Adrenal gland (tissue), 12 donors: ENCODE measurements around the gene MACF1. TPM values are rescaled to one million over a fixed set of nuclear protein-coding genes. Genes with fewer than 3 reads are reported as not detected.

Experiments used
- DNase-seq, 7 donors: peaks; one replicate each; pipeline ENCODE4 v3.0.0-alpha.2; 2019 to 2020
- H3K27ac ChIP-seq, 5 donors: fragments of 200-600 bp; sonication (generic) in 4 of 5; 1 replicate in 3 of 5; 2 replicates in 2 of 5; pipeline versions ENCODE4 v1.5.1 to v1.8.0; 2016 to 2020; ENCODE audit warnings: mild to moderate bottlenecking in 1 of 5
- H3K27me3 ChIP-seq: fragments of 200-600 bp; 2 replicates; pipeline ENCODE4 v1.8.0; 2021
- H3K36me3 ChIP-seq, 2 donors: fragments of 200-600 bp; replicated peaks in 1 of 2; 1 replicate in 1 of 2; 2 replicates in 1 of 2; pipeline versions ENCODE4 v1.5.1 to v1.8.0; 2018 to 2022
- H3K4me1 ChIP-seq, 2 donors: fragments of 200-600 bp; replicated peaks in 1 of 2; 1 replicate in 1 of 2; 2 replicates in 1 of 2; pipeline versions ENCODE4 v1.5.1 to v1.8.0; 2018 to 2021
- H3K4me3 ChIP-seq, 4 donors: fragments of 200-600 bp; sonication (generic) in 3 of 4; one replicate each; pipeline ENCODE4 v1.5.1; 2016 to 2018
- H3K9me3 ChIP-seq, 3 donors: fragments of 200-600 bp; sonication (generic) in 1 of 3; replicated peaks in 1 of 3; 1 replicate in 2 of 3; 2 replicates in 1 of 3; pipeline versions ENCODE4 v1.5.1 to v1.8.0; 2016 to 2021
- POLR2A ChIP-seq, 2 donors: fragments of 450-650 bp; IDR thresholded peaks; one replicate each; pipeline ENCODE4 v1.6.1; 2017; ENCODE audit warnings: antibody characterized with exemption in 2 of 2, mild to moderate bottlenecking in 2 of 2, moderate library complexity in 1 of 2
- WGBS, 4 donors: extraction: QIAGEN DNeasy Blood & Tissue Kit in 2 of 4; methylation state at CpG; one replicate each; pipeline versions ENCODE4 v1.1.5 to v1.1.7; 2013 to 2017; 5-methylcytosine and 5-hydroxymethylcytosine counted together
- intact Hi-C, 2 donors: fragments of 100-400 bp; cut with DNase I; formaldehyde crosslinking; loops; one replicate each; pipeline versions ENCODE4 v1.14.1 to v1.15.0; 2022 to 2023
- polyA plus RNA-seq, 3 donors: library from polyadenylated mRNA; stranded (reverse); fragments of 200-250 nt in 2 of 3; fragments of 350-450 nt in 1 of 3; fragmentation: Illumina TruSeq in 1 of 3; extraction: RNeasy Lipid Tissue Mini Kit (QIAGEN cat#74804) in 1 of 3; gene quantifications; one replicate each; pipeline ENCODE4 v1.2.3, GENCODE V29; 2013 to 2014
- total RNA-seq, 9 donors: library from RNA; depleted of rRNA in 4 of 9; stranded (reverse); fragments of >200 nt in 4 of 9; fragments of 120-200 nt in 1 of 9; fragmentation: NEBNext Ultra II Directional in 1 of 9; extraction: Animal tissue kit (Norgen Biotek cat#: 25700) in 1 of 9; gene quantifications; one replicate each; pipeline versions ENCODE4 v1.1.0 to v1.2.4, GENCODE V29; 2013 to 2023
- TF ChIP-seq, protein P1 (sequence below), 6 experiments: fragments of 450-650 bp in 4 of 6; fragments of 200-600 bp in 2 of 6; sonication (generic) in 1 of 6; IDR thresholded peaks; 1 replicate in 5 of 6; 2 replicates in 1 of 6; pipeline versions ENCODE4 v1.5.1 to v1.8.0; 2016 to 2021; ENCODE audit warnings: antibody characterized with exemption in 6 of 6, mild to moderate bottlenecking in 2 of 6, moderate library complexity in 1 of 6
- donor health status: healthy with polysubstance abuse.
- donor health status: Bipolar disorder and iron deficiency.
- donor health status: DM: yes; HTN: yes; CAD: no.
- donor health status: DM: no; HTN: no; CAD: no.
- donor health status: DM: no; HTN: no; CAD: no.
- donor health status: DM: yes; HTN: yes; CAD: no.

MACF1 gene
- total and polyA plus RNA-seq, 12 donors = 85.1 to 334 (median 219) TPM

GRCh38 chr1:39213511-39214002 lies 9.1 kb downstream of the MACF1 start:
- 44 to 63% (median 50%) methylated on average over 7 of the region's 7 CpGs for WGBS, 4 donors
- Histone ChIP-seq H3K36me3 (no peaks in the 10 kb centered on the region), H3K27ac (peak overlapping the region; percentile 52 to 79 (median 58)), H3K4me1 (peaks cover 37 to 40% of the 10 kb centered on the region in 2 donors), H3K4me3 (no peak overlapping the region), H3K9me3 (no peaks in the 10 kb centered on the region), H3K27me3 (no peaks in the 10 kb centered on the region)
- no peak for TF ChIP-seq POLR2A (IDR thresholded peaks at IDR 0.05)
- TF ChIP-seq, protein P1, sequence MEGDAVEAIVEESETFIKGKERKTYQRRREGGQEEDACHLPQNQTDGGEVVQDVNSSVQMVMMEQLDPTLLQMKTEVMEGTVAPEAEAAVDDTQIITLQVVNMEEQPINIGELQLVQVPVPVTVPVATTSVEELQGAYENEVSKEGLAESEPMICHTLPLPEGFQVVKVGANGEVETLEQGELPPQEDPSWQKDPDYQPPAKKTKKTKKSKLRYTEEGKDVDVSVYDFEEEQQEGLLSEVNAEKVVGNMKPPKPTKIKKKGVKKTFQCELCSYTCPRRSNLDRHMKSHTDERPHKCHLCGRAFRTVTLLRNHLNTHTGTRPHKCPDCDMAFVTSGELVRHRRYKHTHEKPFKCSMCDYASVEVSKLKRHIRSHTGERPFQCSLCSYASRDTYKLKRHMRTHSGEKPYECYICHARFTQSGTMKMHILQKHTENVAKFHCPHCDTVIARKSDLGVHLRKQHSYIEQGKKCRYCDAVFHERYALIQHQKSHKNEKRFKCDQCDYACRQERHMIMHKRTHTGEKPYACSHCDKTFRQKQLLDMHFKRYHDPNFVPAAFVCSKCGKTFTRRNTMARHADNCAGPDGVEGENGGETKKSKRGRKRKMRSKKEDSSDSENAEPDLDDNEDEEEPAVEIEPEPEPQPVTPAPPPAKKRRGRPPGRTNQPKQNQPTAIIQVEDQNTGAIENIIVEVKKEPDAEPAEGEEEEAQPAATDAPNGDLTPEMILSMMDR (IDR thresholded peaks at IDR 0.05) = no peak
- no peak for DNase-seq
- intact Hi-C loops = no loop called here

DNA sequence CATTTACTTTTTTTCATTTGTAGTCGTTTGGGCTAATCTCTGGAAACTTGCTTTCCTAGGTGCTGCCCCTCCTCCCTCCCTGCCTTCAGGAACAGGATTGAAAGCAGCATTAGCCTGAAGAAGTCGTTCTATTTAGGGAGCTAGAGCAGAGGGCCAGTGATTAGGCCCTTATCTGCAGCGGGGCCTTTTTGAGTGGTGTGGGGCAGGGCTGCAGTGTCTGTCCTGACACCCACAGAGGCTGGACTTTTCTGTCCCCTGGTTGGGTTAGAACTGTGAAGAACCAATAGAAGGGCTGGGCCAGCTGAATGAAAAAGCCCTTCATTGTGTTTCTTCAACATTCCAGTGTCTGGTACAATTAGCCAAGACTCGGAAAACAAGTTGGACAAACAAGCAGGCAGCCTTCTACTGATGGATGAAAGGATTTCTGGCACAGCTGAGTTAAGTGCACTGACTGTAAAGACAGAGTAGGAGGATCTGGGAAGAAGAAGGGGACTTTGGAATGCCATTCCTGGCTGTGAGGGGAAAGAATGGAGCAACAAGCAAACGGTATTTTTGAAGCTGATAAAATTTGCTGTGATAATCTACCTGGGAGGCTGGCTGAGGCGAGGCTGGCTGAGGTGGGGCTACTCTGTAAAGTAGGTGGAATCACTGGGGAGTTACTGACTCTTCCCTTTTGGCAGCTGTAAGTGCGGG lies 9.7 kb downstream of the MACF1 start:
- Histone ChIP-seq H3K36me3 (no peaks in the 10 kb centered on the region), H3K27ac (peak overlapping the region; percentile 52 to 79 (median 58)), H3K4me3 (no peak overlapping the region), H3K27me3 (no peaks in the 10 kb centered on the region), H3K4me1 (peaks cover 37 to 40% of the 10 kb centered on the region in 2 donors), H3K9me3 (no peaks in the 10 kb centered on the region)
- intact Hi-C loops = no loop called here
- WGBS, 4 donors = 33 to 44% (median 39%) methylated on average over 7 of the region's 7 CpGs
- no peak for TF ChIP-seq POLR2A (IDR thresholded peaks at IDR 0.05)
- TF ChIP-seq, protein P1 (IDR thresholded peaks at IDR 0.05) = no peak
- DNase-seq = peak in 1 of 7 donors; percentile 38

- Histone ChIP-seq H3K27ac (peak overlapping the region in 2 of 5 donors; percentile 58 to 79), H3K4me1 (peaks cover 37 to 40% of the 10 kb centered on the region in 2 donors), H3K4me3 (no peak overlapping the region), H3K9me3 (no peaks in the 10 kb centered on the region), H3K36me3 (no peaks in the 10 kb centered on the region), H3K27me3 (no peaks in the 10 kb centered on the region)
- DNase-seq = no peak
- TF ChIP-seq, protein P1 (IDR thresholded peaks at IDR 0.05) = no peak
- TF ChIP-seq POLR2A (IDR thresholded peaks at IDR 0.05) = no peak
- intact Hi-C loops = no loop called here
- 58 to 69% (median 64%) methylated on average over 1 of the region's 1 CpG for WGBS, 4 donors
Measured at GRCh38 chr1:39214714-39214997, 10.2 kb downstream of the MACF1 start.

DNA sequence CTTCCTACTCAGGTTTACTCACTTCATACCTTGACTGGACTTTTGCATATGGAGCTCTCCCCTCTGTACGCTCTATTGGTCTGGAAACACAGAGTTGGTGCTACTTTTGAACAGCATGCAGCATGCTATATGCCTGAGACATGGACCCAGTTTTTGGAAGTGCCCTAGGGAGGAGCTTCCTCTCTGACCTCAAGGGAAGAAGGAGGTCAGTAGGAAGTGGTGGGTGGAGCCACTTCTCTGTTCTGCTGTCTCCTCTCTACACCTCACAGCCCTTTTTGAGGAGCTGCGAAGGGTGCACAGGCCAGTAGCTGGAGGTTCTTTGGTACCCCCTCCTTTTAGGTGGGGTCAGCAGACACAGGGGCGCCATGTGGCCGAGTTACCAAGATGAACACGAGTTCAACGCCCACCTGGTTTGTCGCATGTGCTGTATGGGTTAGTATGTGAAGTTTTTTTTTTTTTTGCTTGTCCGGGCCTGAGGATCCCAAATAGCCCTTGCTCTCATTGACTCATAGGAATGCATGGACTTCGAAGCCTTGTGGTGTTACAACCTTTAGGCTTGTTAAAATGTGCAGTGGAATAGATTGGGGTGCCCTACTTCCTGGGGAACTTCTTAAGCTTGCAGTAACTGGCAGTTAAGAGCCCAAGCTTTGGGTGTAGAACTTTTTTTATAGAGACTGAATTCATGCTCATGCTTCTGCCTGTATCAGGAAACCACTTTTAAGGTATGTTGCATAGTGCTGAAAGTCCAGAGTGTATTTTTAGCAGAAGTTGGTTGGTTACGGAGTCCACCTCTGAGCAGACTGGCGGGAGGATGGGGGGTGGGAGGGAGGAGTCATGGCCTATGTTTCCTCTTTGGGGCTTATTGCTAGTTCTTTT lies 10.7 kb downstream of the MACF1 start:
- Histone ChIP-seq H3K27me3 (no peaks in the 10 kb centered on the region), H3K27ac (peak overlapping the region in 3 of 5 donors; percentile 45 to 79 (median 58)), H3K4me1 (peaks cover 37 to 40% of the 10 kb centered on the region in 2 donors), H3K9me3 (no peaks in the 10 kb centered on the region), H3K4me3 (peak overlapping the region in 1 of 4 donors; percentile 10), H3K36me3 (no peaks in the 10 kb centered on the region)
- intact Hi-C loops = no loop called here
- TF ChIP-seq, protein P1 (IDR thresholded peaks at IDR 0.05) = no peak
- TF ChIP-seq POLR2A (IDR thresholded peaks at IDR 0.05) = no peak
- DNase-seq = no peak
- WGBS, 4 donors = 72 to 81% (median 75%) methylated on average over 11 of the region's 11 CpGs
